ENCODE results near the gene APBB1IP.
"Not testable (repeated sequence)": the region's sequence is repeated elsewhere in the genome, so short reads cannot be mapped to it uniquely, and the experiment has no call there.

APBB1IP gene

DNA sequence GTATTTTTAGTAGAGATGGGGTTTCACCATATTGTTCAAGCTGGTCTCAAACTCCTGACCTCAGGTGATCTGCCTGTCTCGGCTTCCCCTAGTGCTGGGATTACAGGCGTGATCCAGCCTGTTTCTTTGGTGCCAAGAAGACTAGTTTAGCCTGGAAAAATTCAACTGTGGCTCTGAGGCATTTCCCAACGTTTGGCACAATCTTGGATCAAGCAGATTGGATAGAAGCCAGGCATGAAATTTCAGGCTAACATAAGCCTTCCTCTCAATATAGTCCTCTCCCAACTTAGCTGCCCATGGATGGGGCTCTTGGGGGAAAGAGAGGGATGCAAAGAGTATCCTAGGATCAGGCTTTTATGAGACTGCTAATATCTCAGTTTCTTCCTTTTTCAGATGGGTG, 53.8 kb downstream of the APBB1IP start:
- no peak for FAIRE-seq
- TF ChIP-seq POLR2A (IDR thresholded peaks at IDR 0.05; ENCODE audit: low read depth, low read length), result no peak
- DNase-seq (ENCODE audit: insufficient read length, low spot score), result no peak

DNA sequence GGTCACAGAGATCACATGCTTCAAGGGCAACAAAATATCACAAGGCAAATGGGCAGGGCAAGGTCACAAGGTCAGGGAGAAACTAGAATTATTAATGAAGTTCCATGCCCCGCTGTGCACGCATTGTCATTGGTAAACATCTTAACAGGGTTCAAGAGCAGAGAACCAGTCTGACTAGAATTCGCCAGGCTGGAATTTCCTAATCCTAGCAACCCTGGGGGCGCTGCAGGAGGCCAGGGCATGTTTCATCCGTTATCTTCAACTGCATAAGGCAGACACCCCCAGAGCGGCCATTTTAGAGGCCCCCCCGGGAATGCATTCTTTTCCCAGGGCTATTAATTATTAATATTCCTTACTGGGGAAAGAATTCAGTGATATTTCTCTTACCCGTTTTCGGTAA, 54.6 kb downstream of the APBB1IP start:
- not testable (repeated sequence) for FAIRE-seq; DNase-seq (ENCODE audit: insufficient read length, low spot score)

DNA sequence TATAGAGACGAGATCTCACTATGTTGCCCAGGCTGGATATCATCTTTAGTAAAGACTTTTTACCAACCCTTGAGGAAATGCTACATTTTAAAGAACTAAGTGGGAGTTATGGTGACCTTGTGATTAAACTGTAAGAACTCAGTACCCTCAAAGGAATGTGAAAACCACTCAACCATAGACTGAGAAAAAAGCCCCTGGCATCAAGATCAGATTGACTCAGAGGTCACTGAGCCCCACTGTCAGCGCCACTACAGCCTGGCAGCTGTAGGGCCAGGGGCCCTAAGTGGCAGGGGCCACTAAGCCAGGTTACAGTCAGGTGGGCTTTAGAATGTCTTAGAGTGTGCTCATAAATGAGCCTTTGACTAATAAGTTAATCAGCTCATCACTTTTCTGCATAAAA, 55.9 kb downstream of the APBB1IP start:
- FAIRE-seq (no peak), DNase-seq (ENCODE audit: insufficient read length, low spot score) (no peak)
- TF ChIP-seq POLR2A (IDR thresholded peaks at IDR 0.05; ENCODE audit: low read depth, low read length), result no peak

DNA sequence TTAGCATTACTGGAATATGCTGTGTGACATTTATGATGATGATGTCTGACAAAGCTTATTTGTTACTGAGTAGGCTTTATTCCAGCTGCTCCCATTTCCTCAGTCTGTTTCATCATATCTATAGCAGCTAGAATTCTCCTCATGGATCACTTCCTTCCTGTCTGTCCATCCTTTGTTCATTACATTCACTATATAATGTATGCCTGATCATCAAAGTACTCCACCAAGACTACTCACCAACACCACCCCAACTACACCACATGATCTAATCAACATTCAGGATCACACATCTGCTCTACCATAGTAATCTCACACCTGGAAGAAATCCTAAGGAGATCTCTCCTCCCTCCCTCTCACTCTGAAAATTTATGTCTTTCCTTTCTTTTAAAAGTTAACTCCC, 61.3 kb downstream of the APBB1IP start:
- peak; percentile 48 for FAIRE-seq
- no peak for DNase-seq (ENCODE audit: insufficient read length, low spot score)
- no peak for TF ChIP-seq POLR2A (IDR thresholded peaks at IDR 0.05; ENCODE audit: low read depth, low read length)

DNA sequence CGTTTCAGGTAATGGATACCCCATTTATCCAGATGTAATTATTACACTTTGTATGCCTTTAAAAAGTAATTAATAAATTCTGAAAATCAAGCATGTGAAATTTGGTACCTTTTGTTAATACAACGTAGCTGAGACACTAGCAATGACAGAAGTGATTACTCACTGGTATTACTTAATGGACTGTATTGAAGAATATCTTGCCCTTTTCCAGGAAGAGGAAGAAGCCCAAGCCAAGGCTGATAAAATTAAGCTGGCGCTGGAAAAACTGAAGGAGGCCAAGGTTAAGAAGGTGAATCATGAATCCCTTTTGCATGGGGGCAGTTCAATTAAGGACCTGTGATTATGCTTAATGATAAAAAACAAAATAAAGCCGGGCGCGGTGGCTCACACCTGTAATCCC, 64.8 kb downstream of the APBB1IP start:
- FAIRE-seq (no peak), DNase-seq (ENCODE audit: insufficient read length, low spot score) (no peak)
- no peak for TF ChIP-seq POLR2A (IDR thresholded peaks at IDR 0.05; ENCODE audit: low read depth, low read length)

DNA sequence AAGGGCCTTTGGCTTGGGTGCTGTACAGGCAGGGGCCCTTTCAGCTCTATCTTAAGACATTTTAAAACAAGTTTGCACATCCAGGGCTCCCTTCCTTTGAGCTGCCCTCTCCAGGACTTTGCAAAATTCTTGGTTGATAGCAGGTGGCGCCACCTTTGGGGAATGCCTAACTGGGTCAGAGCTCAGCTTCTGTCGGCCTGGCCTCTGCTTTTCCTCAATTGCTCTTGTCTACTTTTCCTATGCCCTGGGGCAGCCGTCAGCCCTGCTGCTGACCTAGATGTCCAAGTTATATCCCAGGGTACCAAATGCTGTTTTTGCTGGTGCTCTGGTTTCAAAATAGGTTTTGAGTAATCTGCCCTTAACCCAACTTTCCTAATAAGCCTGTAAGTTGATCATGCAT, 65.8 kb downstream of the APBB1IP start:
- no peak for TF ChIP-seq POLR2A (IDR thresholded peaks at IDR 0.05; ENCODE audit: low read depth, low read length)
- no peak for DNase-seq (ENCODE audit: insufficient read length, low spot score)
- no peak for FAIRE-seq

DNA sequence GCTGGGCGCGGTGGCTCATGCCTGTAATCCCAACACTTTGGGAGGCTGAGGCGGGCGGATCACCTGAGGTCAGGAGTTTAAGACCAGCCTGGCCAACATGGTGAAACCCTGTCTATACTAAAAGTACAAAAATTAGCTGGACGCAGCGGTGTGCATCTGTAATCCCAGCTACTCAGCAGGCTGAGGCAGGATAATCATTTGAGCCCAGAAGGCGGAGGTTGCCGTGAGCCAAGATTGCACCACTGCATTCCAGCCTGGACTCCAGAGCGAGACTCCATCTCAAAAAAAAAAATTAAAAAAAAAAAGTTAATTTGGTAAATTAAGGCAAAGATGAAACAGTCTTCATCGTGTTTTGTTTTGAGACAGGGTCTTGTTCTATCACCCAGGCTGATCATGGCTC, 66.3 kb downstream of the APBB1IP start:
- DNase-seq (ENCODE audit: insufficient read length, low spot score), result not testable (repeated sequence)

DNA sequence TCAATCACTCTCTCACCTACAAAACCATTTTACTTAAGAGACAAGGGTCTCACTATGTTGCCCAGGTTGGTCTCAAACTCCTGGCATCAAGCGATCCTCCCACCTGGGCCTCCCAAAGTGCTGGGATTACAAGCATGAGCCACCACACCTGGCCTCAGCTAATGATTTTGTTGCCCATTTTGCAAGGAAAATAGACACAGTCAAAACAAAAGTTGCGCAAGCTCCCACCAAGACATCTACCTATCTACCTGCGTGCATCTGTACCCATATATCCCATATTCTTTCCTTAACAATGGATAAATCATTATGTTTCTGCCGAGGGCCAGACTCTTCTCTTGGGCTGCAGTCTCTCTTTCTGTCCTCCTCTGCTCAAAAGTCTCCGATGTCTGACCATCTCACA, 67.3 kb downstream of the APBB1IP start:
- FAIRE-seq (no peak), DNase-seq (ENCODE audit: insufficient read length, low spot score) (no peak)
- no peak for TF ChIP-seq POLR2A (IDR thresholded peaks at IDR 0.05; ENCODE audit: low read depth, low read length)

More for the DNA sequence above, 66.3 kb downstream of the APBB1IP start:
- not testable (repeated sequence) for FAIRE-seq

DNA sequence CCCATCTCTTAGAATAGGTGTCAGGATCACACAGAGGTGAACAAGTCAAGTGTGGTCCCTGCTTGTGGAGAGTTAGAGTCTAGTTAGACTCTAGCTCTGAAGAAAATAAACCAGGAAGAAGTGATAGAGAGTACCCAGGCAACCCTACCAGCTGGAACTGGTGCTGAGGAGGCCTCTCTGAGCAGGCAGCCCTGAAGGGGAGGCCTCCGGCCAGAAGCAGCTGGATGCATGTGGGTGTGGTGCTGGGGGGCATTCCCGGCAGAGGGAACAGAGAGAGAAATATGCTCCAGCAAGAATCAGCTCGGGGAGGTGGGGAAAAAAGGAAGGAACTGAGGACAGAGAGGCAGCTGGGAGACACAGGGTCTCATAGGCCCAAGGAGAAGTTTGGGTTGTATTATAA, 68.6 kb downstream of the APBB1IP start:
- TF ChIP-seq POLR2A (IDR thresholded peaks at IDR 0.05; ENCODE audit: low read depth, low read length), result no peak
- FAIRE-seq (no peak), DNase-seq (ENCODE audit: insufficient read length, low spot score) (no peak)

DNA sequence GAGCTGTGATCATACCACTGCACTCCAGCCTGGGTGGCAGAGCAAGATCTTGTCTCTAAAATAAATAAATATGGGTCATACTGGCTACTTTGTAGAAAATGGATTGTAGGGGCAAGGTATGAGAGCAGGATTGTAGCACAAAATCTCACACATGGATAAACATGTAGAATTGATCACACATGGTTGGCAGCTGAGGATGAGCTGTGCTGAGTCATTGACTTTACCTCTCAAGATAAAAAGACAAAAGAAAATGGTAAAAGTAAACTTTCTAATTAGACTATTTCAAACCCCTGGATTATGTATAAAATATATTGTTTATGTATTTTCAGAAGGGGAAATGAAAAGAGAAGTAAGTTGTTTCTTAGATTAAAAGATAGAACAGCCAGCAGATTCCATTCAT, 69.3 kb downstream of the APBB1IP start:
- DNase-seq (ENCODE audit: insufficient read length, low spot score), result no peak
- FAIRE-seq, result no peak
- no peak for TF ChIP-seq POLR2A (IDR thresholded peaks at IDR 0.05; ENCODE audit: low read depth, low read length)

DNA sequence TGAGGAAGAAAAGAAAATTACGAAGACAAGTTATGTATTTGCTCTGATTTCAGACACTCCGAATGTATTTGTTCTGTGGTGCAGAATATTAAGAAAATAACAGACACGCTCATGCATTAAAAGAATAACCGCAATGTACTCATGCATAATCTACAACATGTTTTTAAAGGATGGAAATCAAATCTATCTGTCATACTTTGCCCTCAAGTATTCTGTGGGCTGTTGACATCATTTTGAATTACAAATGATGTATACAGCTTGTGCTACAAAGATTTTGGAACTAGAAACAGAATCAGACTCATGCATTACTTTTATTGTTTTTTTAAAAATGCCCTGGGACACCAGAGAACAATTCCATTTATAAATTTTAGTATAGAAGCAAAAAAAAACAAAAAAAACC, 69.9 kb downstream of the APBB1IP start:
- DNase-seq (ENCODE audit: insufficient read length, low spot score), result no peak
- TF ChIP-seq POLR2A (IDR thresholded peaks at IDR 0.05; ENCODE audit: low read depth, low read length), result no peak
- no peak for FAIRE-seq

DNA sequence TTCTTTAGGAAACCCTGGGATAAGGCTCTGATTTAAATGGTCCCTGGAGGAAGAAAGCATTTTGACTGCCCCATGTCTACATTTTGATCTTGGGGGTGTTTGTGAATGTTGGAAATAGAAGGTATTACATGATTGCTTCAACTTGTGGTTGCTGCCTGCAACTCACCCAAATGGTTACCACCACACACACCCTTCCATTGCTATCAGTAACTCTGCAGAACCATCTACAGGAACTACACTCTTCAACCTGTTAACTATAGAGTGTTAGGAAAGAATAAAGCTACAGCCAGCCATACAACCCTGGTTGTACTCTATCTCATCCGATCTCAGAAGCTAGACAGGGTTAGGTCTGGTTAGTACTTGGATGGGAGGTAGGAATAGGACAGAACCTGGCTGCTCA, 71.2 kb downstream of the APBB1IP start:
- DNase-seq (ENCODE audit: insufficient read length, low spot score) (no peak), FAIRE-seq (no peak)
- TF ChIP-seq POLR2A (IDR thresholded peaks at IDR 0.05; ENCODE audit: low read depth, low read length), result no peak

DNA sequence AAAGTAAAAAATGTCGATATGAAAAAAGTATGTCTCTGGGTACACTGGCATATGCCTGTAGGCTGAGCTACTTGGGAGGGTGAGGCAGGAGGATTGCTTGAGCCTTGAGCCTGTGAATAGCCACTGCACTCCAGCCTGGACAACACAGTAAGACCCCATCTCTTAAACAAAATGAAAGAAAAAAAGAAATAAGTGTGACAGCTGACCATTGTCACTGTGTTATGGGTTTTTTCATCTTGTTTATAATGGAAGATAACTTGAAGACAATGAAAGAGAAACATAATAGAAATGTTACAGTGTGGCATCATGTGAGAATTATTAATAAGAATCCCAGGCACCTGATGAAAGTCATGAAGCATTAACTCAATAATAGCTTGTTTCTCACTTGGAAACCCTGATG, 75.0 kb downstream of the APBB1IP start:
- TF ChIP-seq POLR2A (IDR thresholded peaks at IDR 0.05; ENCODE audit: low read depth, low read length), result no peak
- no peak for DNase-seq (ENCODE audit: insufficient read length, low spot score)
- FAIRE-seq, result no peak

DNA sequence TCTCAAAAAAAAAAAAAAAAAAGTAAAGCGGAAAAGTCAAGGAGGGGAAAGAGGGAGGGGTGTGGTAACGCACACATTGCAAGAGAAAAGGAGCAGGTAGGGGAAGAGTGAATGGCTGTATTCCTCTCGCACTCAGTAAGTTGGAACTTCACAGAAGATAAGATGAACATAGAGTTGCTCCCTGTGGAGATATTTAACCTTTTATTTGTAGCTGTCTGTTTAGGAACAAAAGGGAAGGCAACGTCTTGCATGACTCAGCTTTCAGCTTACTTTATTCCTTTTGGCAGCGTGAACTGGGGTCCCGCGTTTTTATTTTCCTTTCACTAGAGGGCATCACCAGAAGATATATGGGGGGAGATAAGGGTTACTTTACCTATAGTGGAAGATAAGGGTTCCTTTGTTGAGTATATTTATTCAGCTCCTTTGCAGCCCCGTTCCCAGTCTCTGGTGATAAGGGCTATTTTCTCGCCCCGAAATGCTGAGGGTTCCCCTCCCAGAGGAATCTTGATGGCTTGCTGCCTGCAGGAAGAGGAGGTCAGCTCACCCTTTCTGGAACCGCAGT, 78.5 kb downstream of the APBB1IP start:
- no peak for DNase-seq (ENCODE audit: insufficient read length, low spot score)

DNA sequence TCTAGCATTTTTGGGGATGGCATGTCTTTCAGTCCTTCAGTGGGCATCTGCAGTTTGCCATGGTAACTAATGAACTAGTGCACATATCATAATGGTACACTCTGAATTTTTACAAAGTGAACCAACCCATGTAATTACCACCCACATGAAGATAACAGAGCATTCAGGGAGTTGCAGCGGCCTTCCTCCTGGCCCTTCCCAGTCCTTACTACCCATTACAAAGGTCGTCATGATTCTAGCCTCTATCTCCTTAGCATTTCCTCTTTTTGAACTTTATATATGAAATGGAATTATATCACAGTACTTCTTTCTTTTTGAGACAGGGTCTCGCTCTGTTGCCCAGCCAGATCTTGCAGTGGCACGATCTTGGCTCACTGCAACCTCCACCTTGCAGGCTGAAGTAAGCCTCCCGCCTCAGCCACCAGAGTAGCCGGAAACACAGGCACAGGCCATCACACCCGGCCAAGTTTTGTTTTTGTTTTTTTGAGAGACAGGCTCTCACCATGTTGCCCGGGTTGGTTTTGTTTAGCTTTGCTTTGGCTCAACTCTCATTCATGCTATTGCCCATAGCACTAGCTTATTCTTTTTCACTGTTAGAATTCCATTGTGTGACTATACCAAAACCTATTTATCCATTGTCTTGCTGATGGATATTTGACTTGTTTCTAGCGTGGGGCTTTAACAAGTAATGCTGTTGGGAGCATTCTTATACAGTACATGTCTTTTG, 79.2 kb downstream of the APBB1IP start:
- no peak for TF ChIP-seq POLR2A (IDR thresholded peaks at IDR 0.05; ENCODE audit: low read depth, low read length)
- FAIRE-seq (no peak), DNase-seq (ENCODE audit: insufficient read length, low spot score) (no peak)

More for the DNA sequence above, 78.5 kb downstream of the APBB1IP start:
- TF ChIP-seq POLR2A (IDR thresholded peaks at IDR 0.05; ENCODE audit: low read depth, low read length), result no peak
- no peak for FAIRE-seq
